GM18909 (cell line): ENCODE data around the gene TMEM123.

Experiments used
- ATAC-seq: cut with Tn5 transposase; IDR thresholded peaks from one replicate; pipeline ENCODE4 v1.9.1; 2021; ENCODE audit warnings: mild to moderate bottlenecking; ENCODE audit not compliant: unreplicated experiment, poor library complexity

Gene TMEM123

DNA sequence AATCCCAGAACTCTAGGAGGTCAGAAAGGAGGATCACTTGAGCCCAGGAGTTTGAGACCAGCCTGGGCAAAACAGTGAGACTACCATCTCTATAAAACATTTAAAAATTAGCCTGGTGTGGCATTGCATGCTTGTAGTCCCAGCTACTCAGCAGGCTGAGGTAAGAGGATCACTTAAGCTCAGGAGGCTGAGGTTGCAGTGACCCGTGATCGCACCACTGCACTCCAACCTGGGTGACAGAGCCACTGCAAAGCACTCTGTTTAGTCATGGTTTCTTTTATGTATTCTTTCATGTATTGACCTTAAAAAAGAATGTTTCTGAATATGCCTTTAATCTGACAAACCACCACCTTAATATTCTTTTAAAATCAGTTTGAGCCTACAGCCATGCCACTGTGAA is 53.4 kb downstream of the TMEM123 start:
- no peak for ATAC-seq

DNA sequence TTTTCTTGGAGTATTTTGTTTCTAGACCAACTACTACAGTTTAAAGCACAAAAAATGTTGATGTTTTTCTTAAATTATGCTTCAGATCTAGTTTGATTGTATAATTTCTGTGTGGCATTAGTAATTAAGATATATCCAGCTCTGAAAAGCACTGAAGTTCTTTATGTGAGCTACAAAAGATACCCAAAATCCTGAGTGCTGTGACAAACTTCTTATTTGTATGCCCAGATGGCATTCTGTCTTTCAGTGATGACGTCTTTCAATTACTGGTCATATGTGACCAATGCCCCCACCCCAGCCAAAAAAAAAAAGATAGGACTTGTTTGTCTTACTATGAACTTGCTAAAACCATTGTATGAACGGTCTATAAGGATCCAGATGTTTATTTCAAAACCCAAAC is 54.3 kb downstream of the TMEM123 start:
- no peak for ATAC-seq

DNA sequence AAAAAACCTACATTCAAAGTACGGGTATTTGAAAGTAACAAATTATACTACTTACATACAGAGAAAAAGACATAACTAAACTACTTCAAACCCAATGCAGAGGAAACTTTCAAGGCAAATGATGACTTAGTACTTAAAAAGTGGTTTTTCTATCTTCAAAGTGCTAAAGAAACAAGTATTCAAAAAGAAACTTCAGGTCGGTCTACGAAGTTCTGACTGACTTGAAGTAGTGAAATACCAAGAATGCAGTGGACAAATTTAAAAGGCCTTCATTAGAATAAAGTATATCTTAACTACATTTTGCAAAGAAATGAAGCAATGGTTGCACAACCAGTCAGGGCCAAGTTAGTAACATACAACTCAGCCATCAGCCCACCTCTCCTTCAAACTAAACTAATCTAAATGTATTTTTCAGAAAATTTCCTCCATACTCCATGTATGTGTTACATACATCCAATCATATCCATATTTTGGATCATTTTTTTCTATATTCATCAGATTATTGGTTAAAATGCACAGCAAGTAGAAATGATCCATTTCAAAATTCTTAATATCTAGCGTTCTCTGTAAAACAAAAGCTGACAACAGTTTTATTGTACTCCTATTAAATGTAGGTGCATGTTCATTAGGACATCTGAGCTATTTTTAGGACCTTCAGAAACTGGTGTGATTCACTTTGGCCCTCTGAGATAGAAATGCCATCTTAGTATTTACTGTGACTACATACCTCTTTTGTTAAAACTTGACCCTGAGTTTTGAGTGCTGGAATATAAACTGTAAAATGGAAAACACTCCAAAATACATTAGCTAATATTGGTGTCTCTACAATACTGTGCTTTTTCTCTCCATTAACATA is 55.6 kb downstream of the TMEM123 start:
- ATAC-seq, result no peak

DNA sequence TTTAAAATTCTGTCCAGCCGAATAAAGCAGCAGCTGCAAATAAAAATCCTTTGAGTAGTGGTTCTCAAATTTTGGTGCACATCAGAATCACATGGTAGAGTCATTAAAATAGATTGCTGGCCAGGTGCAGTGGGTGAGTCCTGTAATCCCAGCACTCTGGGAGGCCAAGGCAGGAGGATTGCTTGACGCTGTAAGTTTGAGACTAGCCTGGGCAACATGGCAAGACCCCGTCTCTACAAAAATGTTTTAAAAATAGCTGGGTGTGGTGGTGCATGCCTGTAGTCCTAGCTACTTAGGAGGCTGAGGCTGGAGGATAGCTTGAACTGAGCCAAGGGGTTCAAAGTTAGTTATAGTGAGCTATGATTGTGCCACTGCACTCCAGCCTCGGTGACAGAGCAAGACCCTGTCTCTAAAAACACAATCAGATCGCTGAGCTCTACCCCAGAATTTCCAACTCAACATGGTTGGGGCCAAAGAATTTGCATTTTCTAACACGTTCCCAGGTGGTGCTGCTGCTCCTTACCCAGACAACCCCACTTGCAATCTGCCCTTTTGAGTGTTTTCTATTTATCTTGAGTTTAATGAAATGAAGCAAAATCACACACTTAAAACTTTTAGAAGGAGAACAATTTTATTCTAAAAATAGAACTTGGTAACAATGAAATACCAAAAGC is 56.7 kb downstream of the TMEM123 start:
- no peak for ATAC-seq

DNA sequence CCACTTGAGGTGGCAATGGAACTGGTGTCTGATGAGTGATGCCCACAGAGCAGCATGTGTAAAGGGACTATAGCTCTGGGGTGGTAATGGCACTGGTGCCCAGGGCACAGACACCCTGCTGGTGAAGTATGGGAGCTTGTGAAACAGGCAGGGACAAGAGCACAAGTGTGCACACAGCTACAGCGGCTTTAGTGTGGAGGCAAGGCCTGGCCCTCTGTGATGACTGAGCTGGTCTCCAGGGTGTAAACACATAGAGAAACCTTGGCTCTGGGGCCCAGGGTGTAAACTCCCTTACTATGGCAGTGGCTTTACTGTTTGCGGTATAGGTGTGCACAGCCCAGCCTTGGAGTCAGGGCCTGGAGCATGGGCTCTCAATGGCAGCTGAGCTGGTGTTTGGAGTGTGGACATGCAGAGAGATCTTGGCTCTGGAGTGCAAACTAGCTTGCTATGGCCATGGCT is 59.3 kb downstream of the TMEM123 start:
- no peak for ATAC-seq

DNA sequence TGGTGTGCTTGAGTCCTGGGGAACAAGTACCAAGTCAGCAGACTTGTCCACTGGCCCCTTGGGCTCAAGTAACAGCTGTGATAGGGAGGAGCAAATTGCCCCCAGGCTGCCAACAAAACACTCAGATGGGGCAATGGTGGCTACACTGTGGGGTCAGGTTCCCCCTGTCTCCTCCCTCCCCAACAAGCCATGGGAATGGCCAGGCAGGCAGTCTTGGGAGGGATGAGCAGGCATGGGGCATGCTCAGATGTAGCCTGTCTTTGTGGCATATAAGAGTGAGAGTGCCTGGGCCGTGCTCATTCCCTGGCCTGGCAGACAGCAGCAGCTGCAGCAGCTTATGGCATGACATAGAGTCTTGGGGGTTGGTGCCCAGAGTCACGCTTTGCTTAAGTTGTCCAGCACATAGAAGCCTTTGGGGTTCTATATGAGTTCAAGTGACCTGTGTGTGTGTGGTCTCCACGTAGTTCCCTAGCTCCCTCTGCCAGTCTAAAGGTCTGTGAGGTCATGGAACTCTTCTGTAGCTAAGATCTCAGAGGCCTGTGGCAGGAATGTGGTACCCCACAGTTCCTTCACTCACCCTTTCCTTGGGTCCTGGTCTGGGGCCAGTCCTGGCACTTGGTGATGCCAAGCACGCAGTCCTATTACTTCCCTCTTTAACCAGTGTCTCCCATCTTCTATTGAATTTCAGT is 60.9 kb downstream of the TMEM123 start:
- ATAC-seq, result no peak

DNA sequence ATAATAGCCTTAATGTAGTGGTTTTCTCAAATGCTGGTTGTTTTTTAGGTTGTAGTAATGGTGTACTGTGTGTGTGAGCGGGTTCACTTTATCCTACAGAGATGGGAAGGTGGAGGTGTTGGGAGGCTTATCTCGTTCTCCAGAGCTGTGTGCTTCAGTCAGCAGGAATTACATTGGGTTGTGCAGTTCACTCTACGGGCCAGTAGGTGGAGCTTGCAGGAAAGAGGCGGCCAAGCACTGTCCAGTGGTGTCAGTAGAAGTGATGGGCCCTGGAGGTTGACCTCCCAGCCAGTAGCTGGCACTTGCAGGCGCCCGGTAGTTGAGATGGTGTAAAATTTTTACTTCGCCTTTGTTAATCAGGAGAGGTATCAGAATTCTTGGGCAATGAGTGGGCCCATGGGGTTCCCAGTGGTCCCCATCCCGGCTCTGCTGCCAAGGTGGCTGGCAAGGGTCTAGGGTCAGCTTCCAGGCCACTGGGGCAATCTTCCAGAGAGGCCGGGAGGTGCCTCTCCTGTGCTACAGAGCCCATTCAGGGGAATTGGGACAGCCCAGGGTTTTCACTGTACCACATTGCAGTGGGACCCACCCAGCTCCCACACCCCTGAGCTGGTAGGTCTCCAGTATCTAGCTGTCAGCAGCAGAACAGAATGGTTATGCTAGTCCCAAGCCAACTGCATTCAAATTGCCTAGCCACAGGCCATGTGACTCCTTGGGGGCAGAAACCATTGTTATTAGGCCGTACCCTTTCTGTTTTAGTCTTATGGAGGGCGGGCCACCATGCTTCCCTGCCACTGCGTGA is 61.7 kb downstream of the TMEM123 start:
- peak; percentile 89 for ATAC-seq

DNA sequence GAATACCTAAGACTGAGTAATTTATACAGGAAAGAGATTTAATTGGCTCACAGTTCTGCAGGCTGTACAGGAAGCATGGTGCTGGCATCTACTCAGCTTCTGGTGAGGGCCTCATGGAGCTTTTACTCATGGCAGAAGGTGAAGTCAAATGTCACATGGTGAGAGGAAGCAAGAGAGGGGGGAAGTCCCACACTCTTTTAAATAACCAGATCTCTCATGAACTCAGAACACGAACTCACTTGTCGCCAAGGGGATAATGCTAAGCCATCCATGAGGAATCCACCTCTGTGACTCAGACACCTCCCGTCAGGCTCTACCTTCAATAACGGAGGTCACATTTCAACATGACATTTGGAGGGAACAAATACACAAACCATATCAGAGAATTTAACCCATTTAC is 63.3 kb downstream of the TMEM123 start:
- no peak for ATAC-seq

DNA sequence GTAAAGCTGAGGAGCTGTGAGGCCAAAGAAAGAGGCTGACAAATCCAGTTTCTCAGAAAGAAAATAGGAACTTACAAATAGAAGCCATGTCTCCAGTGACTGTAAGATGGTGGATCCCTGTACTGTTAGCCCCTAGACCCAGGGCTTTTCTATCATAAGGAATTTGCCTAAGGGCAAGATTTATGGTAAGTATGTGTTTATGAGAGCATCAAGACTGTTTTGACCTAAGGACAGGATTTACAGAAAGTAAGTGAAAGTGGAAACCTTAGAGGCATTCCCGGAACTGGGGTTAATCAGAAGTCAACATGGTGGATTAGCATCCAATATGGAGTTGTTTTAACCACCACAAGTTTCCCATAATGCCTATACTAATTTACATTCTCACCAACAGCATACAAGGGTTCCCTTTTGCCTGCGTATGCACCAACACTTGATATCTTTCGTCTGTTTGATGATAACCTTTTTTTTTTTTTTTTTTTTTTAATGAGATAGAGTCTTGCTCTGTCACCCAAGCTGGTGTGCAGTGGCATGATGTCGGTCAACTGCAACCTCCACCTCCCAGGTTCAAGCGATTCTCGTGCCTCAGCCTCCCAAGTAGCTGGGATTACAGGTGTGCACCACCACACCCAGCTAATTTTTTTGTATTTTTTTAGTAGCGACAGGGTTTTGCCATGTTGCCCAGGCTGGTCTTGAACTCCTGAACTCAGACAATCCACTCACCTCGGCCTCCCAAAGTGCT is 65.4 kb downstream of the TMEM123 start:
- no peak for ATAC-seq

DNA sequence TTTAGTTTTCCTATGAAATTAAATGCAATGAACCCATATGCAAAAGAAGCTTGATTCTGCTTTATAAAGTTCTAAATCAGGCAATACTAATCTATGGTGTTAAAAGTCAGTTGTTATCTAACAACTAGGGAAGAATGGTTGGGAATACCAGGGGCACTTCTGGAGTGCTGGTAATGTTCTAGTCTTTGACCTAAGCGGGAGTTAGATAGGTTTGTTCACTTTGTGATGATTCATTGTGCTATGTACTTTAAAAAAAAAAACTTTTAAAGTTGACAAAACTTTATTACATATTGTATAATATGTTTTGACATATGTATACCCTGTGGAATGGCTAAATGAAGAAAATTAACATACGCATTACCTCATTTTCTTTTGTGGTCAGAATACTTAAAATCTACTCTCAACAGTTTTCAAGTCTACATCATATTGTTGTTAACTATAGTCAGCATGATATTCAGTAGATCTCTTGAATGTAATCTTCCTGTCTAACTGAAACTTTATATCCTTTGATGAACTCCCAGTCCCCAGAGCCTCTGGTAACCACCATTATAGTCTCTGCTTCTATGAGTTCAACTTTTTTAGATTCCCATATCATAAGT is 66.3 kb downstream of the TMEM123 start:
- ATAC-seq, result no peak

DNA sequence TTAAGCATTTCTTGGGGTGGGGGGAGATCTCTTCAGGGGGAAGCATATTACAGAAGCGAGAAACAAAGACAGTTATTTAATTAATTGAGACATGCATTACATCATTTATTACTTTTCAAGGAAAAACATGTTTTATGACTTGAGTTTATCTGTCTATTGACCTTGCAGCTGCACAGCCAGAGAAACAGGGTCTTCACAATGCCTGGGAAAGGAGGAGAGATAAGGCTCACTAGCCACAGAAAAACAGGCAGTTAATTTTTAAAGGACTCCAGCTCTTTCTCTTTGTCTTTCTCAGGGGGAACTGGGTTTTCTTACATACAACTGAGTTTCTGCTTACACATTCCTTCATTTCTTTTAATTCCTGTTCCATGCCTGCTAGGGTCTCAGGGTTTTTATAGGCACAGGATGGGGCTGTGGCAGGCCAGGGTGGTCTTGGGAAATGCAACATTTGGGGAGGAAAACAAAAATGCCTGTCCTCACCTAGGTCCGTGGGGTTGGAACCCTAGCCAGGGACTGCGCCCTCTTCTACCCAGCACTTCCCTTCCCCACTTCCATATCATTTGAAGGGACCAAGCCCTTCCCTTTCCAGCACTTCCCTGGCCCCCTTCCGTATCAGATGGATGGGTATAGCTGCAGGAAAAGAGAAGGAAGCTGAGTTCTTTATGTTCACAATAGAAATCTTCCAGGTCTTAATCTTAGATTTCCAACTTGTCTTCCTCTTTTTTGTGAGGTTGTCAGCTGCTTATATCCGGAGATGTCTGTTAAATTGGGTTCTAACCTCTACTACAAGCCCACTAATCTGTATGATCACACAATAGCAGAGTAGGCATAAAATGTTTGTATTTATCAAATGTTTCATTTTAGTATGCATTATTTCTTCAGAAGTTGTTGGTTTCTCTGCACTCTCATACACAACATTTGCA is 67.2 kb downstream of the TMEM123 start:
- no peak for ATAC-seq

DNA sequence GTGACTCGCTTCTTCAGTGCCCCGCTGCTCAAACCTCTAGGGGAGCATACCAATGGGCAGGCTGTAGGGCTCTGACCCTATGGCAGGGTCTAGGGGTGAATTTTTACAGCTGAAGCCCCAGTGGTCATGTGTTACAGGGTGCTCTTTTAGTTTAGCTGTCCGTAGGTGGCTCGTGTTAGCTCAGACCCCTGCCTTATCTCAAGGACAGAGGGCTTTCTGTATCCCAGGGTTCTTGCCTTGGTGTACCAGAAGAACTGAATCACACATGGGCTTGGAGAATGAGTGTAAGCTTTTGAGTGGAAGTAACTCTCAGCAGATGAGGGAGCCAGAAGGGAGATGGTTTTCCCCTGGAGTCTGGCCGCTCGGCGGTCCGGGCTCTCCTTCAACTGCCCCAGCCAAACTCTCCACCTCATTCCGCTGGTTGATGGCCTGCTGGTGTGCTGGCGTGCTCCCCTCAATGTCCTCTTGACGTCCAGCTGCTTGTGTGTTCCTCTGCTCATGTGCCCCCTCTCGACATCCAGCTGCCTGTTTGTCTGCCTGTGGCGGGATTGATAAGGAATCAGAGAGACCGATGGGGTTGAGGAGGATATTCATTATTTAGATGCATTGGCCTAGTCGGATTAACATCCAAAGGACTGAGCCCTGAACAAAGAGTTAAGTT is 68.0 kb downstream of the TMEM123 start:
- no peak for ATAC-seq

DNA sequence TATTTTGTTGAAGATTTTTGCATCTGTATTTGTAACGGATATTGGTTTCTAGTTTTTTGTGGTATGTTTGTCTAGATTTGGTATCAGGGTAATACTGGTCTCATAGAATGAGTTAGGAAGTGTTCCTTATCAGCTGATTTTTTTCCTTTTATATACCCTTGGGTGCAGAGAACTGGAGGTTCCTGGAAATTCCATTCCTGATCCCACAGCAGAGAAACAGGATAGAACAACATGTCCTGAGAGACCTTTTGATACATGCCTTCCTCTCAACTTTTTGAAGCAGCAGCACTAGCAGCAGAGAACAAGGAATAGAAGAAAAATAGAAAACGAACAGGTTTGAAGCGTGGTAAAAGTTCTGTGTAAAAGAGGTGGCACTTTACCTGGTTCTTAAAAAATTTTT is 68.7 kb downstream of the TMEM123 start:
- ATAC-seq, result no peak

DNA sequence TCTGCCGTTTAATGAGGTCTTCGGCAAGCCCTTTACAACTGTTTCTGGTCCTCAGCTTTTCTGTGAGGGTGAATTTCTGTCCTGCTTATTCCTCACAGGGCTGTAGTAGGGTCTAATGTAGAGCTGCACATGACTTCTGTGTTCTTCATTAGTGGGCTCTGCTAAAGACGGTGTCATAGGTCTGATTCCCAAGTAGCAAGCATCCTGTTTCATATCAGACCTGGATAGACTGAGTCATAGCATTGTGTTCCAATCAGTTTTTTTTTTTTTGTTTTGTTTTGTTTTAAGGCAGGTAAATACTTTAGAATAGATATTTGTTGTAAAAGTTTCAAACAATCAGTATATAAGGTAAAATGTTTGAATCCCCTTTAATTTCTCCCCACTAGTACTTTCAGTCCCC is 70.2 kb downstream of the TMEM123 start:
- no peak for ATAC-seq

DNA sequence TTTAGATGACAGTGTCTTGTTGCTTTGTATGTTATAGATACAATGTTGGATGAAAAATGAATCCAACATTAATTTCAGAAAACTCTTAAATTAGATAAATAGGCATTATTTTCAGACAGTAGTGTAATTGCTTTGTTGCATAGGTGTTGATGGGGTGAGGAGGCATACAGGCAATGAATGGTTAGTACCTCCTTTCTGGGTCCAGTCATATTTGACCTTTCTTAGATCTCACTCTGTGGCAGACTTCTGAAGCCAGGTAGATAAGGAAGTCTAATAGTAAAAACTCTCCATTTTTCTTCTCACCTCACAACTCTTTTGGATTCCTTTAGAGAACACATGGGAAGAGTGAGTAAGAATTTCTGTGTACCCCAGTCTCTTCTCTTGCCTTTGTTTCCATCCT is 73.7 kb downstream of the TMEM123 start:
- ATAC-seq, result no peak

DNA sequence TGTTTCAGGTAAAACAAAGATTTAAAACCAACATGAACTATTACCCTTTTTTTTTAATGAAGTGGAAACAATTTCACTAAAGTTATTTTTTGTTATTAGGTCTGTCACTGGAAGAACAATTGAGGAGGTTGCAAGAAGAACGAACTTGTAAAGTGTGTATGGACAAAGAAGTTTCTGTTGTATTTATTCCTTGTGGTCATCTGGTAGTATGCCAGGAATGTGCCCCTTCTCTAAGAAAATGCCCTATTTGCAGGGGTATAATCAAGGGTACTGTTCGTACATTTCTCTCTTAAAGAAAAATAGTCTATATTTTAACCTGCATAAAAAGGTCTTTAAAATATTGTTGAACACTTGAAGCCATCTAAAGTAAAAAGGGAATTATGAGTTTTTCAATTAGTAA is 74.7 kb downstream of the TMEM123 start:
- ATAC-seq, result no peak

DNA sequence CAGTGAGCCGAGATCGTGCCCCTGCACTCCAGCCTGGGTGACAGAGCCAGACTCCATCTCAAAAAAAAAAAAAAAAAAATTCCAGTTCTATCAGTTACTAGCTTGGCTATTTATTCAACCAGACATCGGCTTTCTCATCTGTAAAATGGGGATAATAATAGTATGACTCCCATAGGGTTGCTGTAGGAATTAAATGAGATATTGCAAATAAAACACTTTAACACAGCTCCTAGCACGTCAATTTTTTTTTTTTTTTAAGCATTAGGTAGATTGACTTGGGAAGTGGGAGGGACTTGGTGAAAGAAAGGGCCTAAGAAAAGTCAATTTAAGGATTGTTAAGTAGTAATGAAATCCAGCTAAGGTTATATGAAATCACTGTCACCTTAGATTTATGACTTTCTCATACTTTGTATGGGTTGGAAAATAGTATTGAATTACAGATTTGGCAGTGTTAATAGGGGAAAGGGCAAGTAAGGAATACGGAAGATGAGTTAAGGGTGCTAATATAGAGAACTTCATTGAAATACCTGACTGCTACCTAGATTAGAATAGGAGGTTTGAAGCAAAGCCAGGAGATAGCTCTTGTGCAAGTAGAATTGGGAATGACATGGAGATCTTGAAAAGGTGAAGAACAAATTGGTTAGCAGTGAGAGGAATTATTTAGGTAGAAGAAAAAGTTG is 76.7 kb downstream of the TMEM123 start:
- ATAC-seq, result no peak
